Spleen (tissue), 11 donors: ENCODE results near the gene ITFG1. TPM values are rescaled to one million over a fixed set of nuclear protein-coding genes. Genes with fewer than 3 reads are reported as not detected.

Experiments used
- DNase-seq: peaks from one replicate; pipeline ENCODE4 v3.0.0-alpha.2; 2020
- H3K27ac ChIP-seq, 8 donors: fragments of 200-600 bp; sonication (generic) in 7 of 8; 1 replicate in 4 of 8; 2 replicates in 4 of 8; pipeline versions ENCODE4 v1.5.0 to v1.8.0; 2016 to 2021; ENCODE audit warnings: inconsistent platforms in 4 of 8, mild to moderate bottlenecking in 4 of 8, moderate library complexity in 1 of 8
- H3K27me3 ChIP-seq, 7 donors: fragments of 200-600 bp; sonication (generic) in 6 of 7; replicated peaks in 1 of 7; 1 replicate in 4 of 7; 2 replicates in 3 of 7; pipeline versions ENCODE4 v1.5.0 to v1.8.0; 2016 to 2021; ENCODE audit warnings: inconsistent platforms in 3 of 7, mild to moderate bottlenecking in 1 of 7
- H3K36me3 ChIP-seq, 6 donors: fragments of 200-600 bp; sonication (generic) in 5 of 6; 1 replicate in 4 of 6; 2 replicates in 2 of 6; pipeline versions ENCODE4 v1.5.0 to v1.8.0; 2016 to 2021; ENCODE audit warnings: inconsistent platforms in 2 of 6
- H3K4me1 ChIP-seq, 6 donors: fragments of 200-600 bp; sonication (generic) in 5 of 6; 1 replicate in 3 of 6; 2 replicates in 3 of 6; pipeline versions ENCODE4 v1.5.0 to v1.8.0; 2016 to 2021; ENCODE audit warnings: inconsistent platforms in 3 of 6
- H3K4me3 ChIP-seq, 8 donors: fragments of 200-600 bp; sonication (generic) in 7 of 8; 1 replicate in 4 of 8; 2 replicates in 4 of 8; pipeline versions ENCODE4 v1.5.0 to v1.8.0; 2016 to 2021; ENCODE audit warnings: inconsistent platforms in 4 of 8, mild to moderate bottlenecking in 4 of 8, moderate library complexity in 2 of 8
- H3K9me3 ChIP-seq, 8 donors: fragments of 200-600 bp; sonication (generic) in 7 of 8; 1 replicate in 4 of 8; 2 replicates in 4 of 8; pipeline versions ENCODE4 v1.5.0 to v1.8.0; 2016 to 2021; ENCODE audit warnings: inconsistent platforms in 4 of 8
- POLR2A ChIP-seq, 3 donors: fragments of 450-650 bp; IDR thresholded peaks; one replicate each; pipeline ENCODE4 v1.5.1; 2017; ENCODE audit warnings: antibody characterized with exemption in 3 of 3, mild to moderate bottlenecking in 1 of 3
- POLR2AphosphoS5 ChIP-seq, 3 donors: sonication (generic); formaldehyde crosslinking; IDR thresholded peaks; one replicate each; pipeline ENCODE4 v1.5.1; 2017; ENCODE audit warnings: antibody characterized with exemption in 3 of 3
- WGBS, 5 donors: extraction: QIAGEN DNeasy Blood & Tissue Kit in 3 of 5; methylation state at CpG; one replicate each; pipeline versions ENCODE4 v1.1.5 to v1.1.7; 2013 to 2018; 5-methylcytosine and 5-hydroxymethylcytosine counted together
- intact Hi-C: fragments of 100-400 bp; cut with DNase I; formaldehyde crosslinking; loops from one replicate; pipeline ENCODE4 v1.15.0; 2023; ENCODE audit warnings: low total_unique reads
- polyA plus RNA-seq, 3 donors: library from polyadenylated mRNA; stranded (reverse); fragments of 200-250 nt; gene quantifications; one replicate each; pipeline ENCODE4 v1.2.1, GENCODE V29; 2013
- small RNA-seq, 4 donors: library from RNA; depleted of rRNA; stranded (forward); fragments of <200 nt; gene quantifications; one replicate each; pipeline ENCODE3, GENCODE V24; 2016
- total RNA-seq, 7 donors: library from RNA; depleted of rRNA in 3 of 7; stranded (reverse); fragments of >200 nt in 3 of 7; fragmentation: NEBNext Ultra II Directional in 4 of 7; extraction: Animal tissue kit (Norgen Biotek cat#: 25700) in 4 of 7; gene quantifications; one replicate each; pipeline versions ENCODE4 v1.1.0 to v1.2.1, GENCODE V29; 2016 to 2021
- TF ChIP-seq, protein P1 (sequence below), 11 experiments: fragments of 200-600 bp in 7 of 11; fragments of 450-650 bp in 4 of 11; sonication (generic) in 4 of 11; IDR thresholded peaks in 8 of 11; conservative IDR thresholded peaks in 3 of 11; 1 replicate in 7 of 11; 2 replicates in 4 of 11; pipeline versions ENCODE4 v1.4.0 to v1.8.0; 2016 to 2021; ENCODE audit warnings: antibody characterized with exemption in 11 of 11, inconsistent platforms in 4 of 11, mild to moderate bottlenecking in 1 of 11
- donor health status: healthy with polysubstance abuse.
- donor health status: DM: no; HTN: no; CAD: no; lungs with moderate emphysema.
- donor health status: DM: no; HTN: no; CAD: no.
- donor health status: Bipolar disorder and iron deficiency.
- donor health status: healthy.
- donor health status: DM: no; HTN: no; CAD: no.
- donor health status: DM: yes; HTN: yes; CAD: no.

The ITFG1 gene
- total and polyA plus RNA-seq, 10 donors, result 9.0 to 62.3 (median 47.6) TPM

GRCh38 chr16:47113130-47113529 lies 347.7 kb downstream of the ITFG1 start:
- no peak overlapping the region for H3K27ac ChIP-seq
- no peaks in the 10 kb centered on the region for H3K27me3 ChIP-seq
- no peaks in the 10 kb centered on the region for H3K4me1 ChIP-seq
- DNase-seq, result no peak
- H3K9me3 ChIP-seq, result no peaks in the 10 kb centered on the region
- no peak for TF ChIP-seq POLR2A (IDR thresholded peaks at IDR 0.05)
- TF ChIP-seq, protein P1, sequence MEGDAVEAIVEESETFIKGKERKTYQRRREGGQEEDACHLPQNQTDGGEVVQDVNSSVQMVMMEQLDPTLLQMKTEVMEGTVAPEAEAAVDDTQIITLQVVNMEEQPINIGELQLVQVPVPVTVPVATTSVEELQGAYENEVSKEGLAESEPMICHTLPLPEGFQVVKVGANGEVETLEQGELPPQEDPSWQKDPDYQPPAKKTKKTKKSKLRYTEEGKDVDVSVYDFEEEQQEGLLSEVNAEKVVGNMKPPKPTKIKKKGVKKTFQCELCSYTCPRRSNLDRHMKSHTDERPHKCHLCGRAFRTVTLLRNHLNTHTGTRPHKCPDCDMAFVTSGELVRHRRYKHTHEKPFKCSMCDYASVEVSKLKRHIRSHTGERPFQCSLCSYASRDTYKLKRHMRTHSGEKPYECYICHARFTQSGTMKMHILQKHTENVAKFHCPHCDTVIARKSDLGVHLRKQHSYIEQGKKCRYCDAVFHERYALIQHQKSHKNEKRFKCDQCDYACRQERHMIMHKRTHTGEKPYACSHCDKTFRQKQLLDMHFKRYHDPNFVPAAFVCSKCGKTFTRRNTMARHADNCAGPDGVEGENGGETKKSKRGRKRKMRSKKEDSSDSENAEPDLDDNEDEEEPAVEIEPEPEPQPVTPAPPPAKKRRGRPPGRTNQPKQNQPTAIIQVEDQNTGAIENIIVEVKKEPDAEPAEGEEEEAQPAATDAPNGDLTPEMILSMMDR (IDR thresholded peaks at IDR 0.05 in 8 of 11, conservative IDR thresholded peaks at IDR 0.05 in 3 of 11), result no peak
- TF ChIP-seq POLR2AphosphoS5 (IDR thresholded peaks at IDR 0.05), result no peak
- 92 to 96% (median 93%) methylated on average over 2 of the region's 2 CpGs for WGBS, 5 donors
- no peak overlapping the region for H3K4me3 ChIP-seq
- intact Hi-C loops, result no loop called here
- no peaks in the 10 kb centered on the region for H3K36me3 ChIP-seq

GRCh38 chr16:47110939-47111338 lies 349.9 kb downstream of the ITFG1 start:
- H3K4me3 ChIP-seq, result no peak overlapping the region
- no peaks in the 10 kb centered on the region for H3K9me3 ChIP-seq
- peaks cover 0 to 4% (median 0%) of the 10 kb centered on the region in 6 donors for H3K36me3 ChIP-seq
- DNase-seq, result no peak
- H3K4me1 ChIP-seq, result no peaks in the 10 kb centered on the region
- TF ChIP-seq POLR2AphosphoS5 (IDR thresholded peaks at IDR 0.05) (no peak), POLR2A (IDR thresholded peaks at IDR 0.05) (no peak)
- TF ChIP-seq, protein P1 (IDR thresholded peaks at IDR 0.05 in 8 of 11, conservative IDR thresholded peaks at IDR 0.05 in 3 of 11), result no peak
- WGBS, 5 donors, result 93 to 98% (median 96%) methylated on average over 3 of the region's 3 CpGs
- no peaks in the 10 kb centered on the region for H3K27me3 ChIP-seq
- no peak overlapping the region for H3K27ac ChIP-seq
- intact Hi-C loops, result no loop called here

GRCh38 chr16:47109361-47109760 lies 351.5 kb downstream of the ITFG1 start:
- intact Hi-C loops, result no loop called here
- no peaks in the 10 kb centered on the region for H3K9me3 ChIP-seq
- no peaks in the 10 kb centered on the region for H3K4me1 ChIP-seq
- peaks cover 0 to 4% (median 0%) of the 10 kb centered on the region in 6 donors for H3K36me3 ChIP-seq
- 51 to 88% (median 63%) methylated on average over 5 of the region's 5 CpGs for WGBS, 5 donors
- H3K27me3 ChIP-seq, result no peaks in the 10 kb centered on the region
- no peak overlapping the region for H3K27ac ChIP-seq
- H3K4me3 ChIP-seq, result no peak overlapping the region
- no peak for DNase-seq
- TF ChIP-seq, protein P1 (IDR thresholded peaks at IDR 0.05 in 8 of 11, conservative IDR thresholded peaks at IDR 0.05 in 3 of 11), result no peak
- TF ChIP-seq POLR2A (IDR thresholded peaks at IDR 0.05) (no peak), POLR2AphosphoS5 (IDR thresholded peaks at IDR 0.05) (no peak)

Small RNAs within 50 kb of the gene (small RNA-seq; reads per million reads assigned to genes)
- gene RF00019 (0 reads per million in 4 donors), gene RNA5SP425 (0 to 0.14 (median 0) reads per million in 4 donors)

Other genes starting within 250 kb of the ITFG1 start
- 100 to 1,000 TPM in 5 of 7 donors, 10 to 100 TPM in 2; 70.0 to 168 (median 115) TPM for gene PHKB, start 268 bp upstream of the ITFG1 start, total RNA-seq
- gene PHKB, start 268 bp upstream of the ITFG1 start, polyA plus RNA-seq, result 10 to 100 TPM; 19.7 to 30.3 (median 25.8) TPM